Gastrocnemius medialis (tissue), 4 donors: ENCODE data around the gene LBHD2. TPM values are rescaled to one million over a fixed set of nuclear protein-coding genes. Genes with fewer than 3 reads are reported as not detected.
A peak's percentile ranks its signal among the peaks of the same experiment; 100 is the strongest.

ENCODE experiments used
- ATAC-seq, 2 donors: fragments of 150-250 bp; one replicate each; pipeline ENCODE4 v1.9.1; 2016
- DNase-seq, 2 donors: peaks; one replicate each; pipeline ENCODE4 v3.0.0-alpha.2; 2019
- H3K27ac ChIP-seq, 4 donors: fragments of 200-600 bp; sonication (generic); 1 replicate in 1 of 4; 2 replicates in 3 of 4; pipeline ENCODE4 v1.5.1; 2016 to 2018; ENCODE audit warnings: mild to moderate bottlenecking in 2 of 4, moderate library complexity in 1 of 4
- H3K27me3 ChIP-seq, 3 donors: fragments of 200-600 bp; sonication (generic) in 2 of 3; 1 replicate in 1 of 3; 2 replicates in 2 of 3; pipeline versions ENCODE4 v1.5.1 to v1.6.0; 2016 to 2019; ENCODE audit warnings: mild to moderate bottlenecking in 1 of 3, moderate library complexity in 1 of 3
- H3K36me3 ChIP-seq, 2 donors: fragments of 200-600 bp; sonication (generic) in 1 of 2; one replicate each; pipeline ENCODE4 v1.5.1; 2017 to 2018
- H3K4me1 ChIP-seq, 2 donors: fragments of 200-600 bp; sonication (generic) in 1 of 2; one replicate each; pipeline ENCODE4 v1.5.1; 2016 to 2017; ENCODE audit warnings: mild to moderate bottlenecking in 2 of 2
- H3K4me3 ChIP-seq, 4 donors: fragments of 200-600 bp; sonication (generic) in 3 of 4; 1 replicate in 1 of 4; 2 replicates in 3 of 4; pipeline ENCODE4 v1.5.1; 2016 to 2019; ENCODE audit warnings: mild to moderate bottlenecking in 2 of 4
- H3K9me3 ChIP-seq, 3 donors: fragments of 200-600 bp; sonication (generic) in 2 of 3; 1 replicate in 1 of 3; 2 replicates in 2 of 3; pipeline ENCODE4 v1.5.1; 2016 to 2019
- CTCF ChIP-seq, 5 experiments: fragments of 450-650 bp in 3 of 5; fragments of 200-600 bp in 2 of 5; sonication (generic) in 2 of 5; IDR thresholded peaks in 4 of 5; conservative IDR thresholded peaks in 1 of 5; 1 replicate in 4 of 5; 2 replicates in 1 of 5; pipeline ENCODE4 v1.5.1; 2016 to 2019; ENCODE audit warnings: antibody characterized with exemption in 5 of 5, mild to moderate bottlenecking in 3 of 5, moderate library complexity in 3 of 5
- POLR2A ChIP-seq, 2 donors: fragments of 450-650 bp; IDR thresholded peaks; one replicate each; pipeline ENCODE4 v1.6.1; 2017; ENCODE audit warnings: antibody characterized with exemption in 2 of 2, mild to moderate bottlenecking in 2 of 2, moderate library complexity in 2 of 2
- in situ Hi-C, 4 donors: fragments of 200-750 bp; cut with MboI; loops; one replicate each; pipeline versions ENCODE4 v1.15.0 to v1.8.0; 2017; ENCODE audit warnings: low sequenced_read_pairs in 4 of 4
- intact Hi-C: fragments of 100-400 bp; cut with DNase I; formaldehyde crosslinking; loops from one replicate; pipeline ENCODE4 v1.15.1; 2023; ENCODE audit warnings: low total_unique reads
- total RNA-seq, 4 donors: library from RNA; depleted of rRNA; stranded (reverse); fragments of >200 nt; gene quantifications; one replicate each; pipeline versions ENCODE4 v1.1.0 to v1.2.3, GENCODE V29; 2016

The LBHD2 gene
- total RNA-seq, 4 donors from 2014 or later, result not detected

- no peaks in the 10 kb centered on the region for H3K9me3 ChIP-seq
- H3K36me3 ChIP-seq, result no peaks in the 10 kb centered on the region
- DNase-seq (peak in 1 of 2 donors; percentile 46), ATAC-seq (peak; percentile 43 to 50)
- no peaks in the 10 kb centered on the region for H3K27me3 ChIP-seq
- H3K4me3 ChIP-seq, result no peak overlapping the region
- peak overlapping the region in 2 of 4 donors; percentile 5 to 13 for H3K27ac ChIP-seq
- H3K4me1 ChIP-seq, result peaks cover 0 to 4% of the 10 kb centered on the region in 2 donors
- TF ChIP-seq CTCF (IDR thresholded peaks at IDR 0.05 in 4 of 5, conservative IDR thresholded peaks at IDR 0.05 in 1 of 5) (no peak), POLR2A (IDR thresholded peaks at IDR 0.05) (no peak)
- in situ Hi-C loops, result no loop called here
- intact Hi-C loops, result no loop called here
These were observed 16.6 kb upstream of the LBHD2 start for GRCh38 chr14:103067231-103067954.

DNA sequence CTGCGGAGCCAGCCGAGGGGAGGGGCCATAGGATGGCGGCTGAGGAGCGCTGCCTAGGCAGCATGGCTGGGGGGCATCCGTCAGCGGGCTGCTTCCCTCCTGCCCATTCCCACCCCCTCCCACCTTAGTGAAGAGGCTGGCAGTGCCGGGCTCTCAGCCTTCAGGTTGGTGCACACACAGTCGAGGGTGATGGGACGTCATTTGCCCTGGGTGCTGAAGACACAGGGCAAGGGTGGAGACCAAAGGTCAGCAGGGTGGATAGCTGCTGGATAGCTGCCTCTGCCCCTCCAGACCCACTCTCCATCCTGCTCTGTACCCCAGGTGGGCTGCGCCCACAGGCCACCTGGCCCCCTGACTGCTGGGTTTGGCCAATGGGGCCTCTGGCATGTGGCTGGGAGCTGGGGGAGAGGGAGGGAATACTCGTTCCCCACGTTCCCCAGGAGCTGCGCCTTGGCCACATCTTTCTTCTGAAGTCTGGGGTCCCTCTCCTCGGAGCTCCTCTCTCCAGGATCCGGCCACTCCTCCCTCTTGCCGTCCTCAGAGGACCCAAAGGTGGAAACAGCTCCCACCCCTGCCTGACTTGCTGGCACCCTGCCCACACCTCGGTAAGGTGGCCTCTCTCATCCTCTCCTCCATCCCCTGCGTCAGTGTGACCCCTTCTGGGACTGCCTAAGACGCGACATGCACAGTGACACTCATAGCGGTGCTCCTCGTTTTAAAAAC lies 15.5 kb upstream of the LBHD2 start:
- intact Hi-C loops (no loop called here), in situ Hi-C loops (no loop called here)
- DNase-seq (no peak), ATAC-seq (no peak)
- H3K27me3 ChIP-seq, result no peaks in the 10 kb centered on the region
- H3K9me3 ChIP-seq, result no peaks in the 10 kb centered on the region
- H3K36me3 ChIP-seq, result no peaks in the 10 kb centered on the region
- peak overlapping the region in 1 of 4 donors; percentile 5 for H3K27ac ChIP-seq
- peaks cover 0 to 4% of the 10 kb centered on the region in 2 donors for H3K4me1 ChIP-seq
- TF ChIP-seq CTCF (IDR thresholded peaks at IDR 0.05 in 4 of 5, conservative IDR thresholded peaks at IDR 0.05 in 1 of 5) (no peak), POLR2A (IDR thresholded peaks at IDR 0.05) (no peak)
- H3K4me3 ChIP-seq, result no peak overlapping the region

- Histone ChIP-seq H3K27ac (no peak overlapping the region), H3K4me3 (no peak overlapping the region), H3K36me3 (no peaks in the 10 kb centered on the region), H3K4me1 (peaks cover 8 to 12% of the 10 kb centered on the region in 2 donors), H3K27me3 (no peaks in the 10 kb centered on the region), H3K9me3 (no peaks in the 10 kb centered on the region)
- DNase-seq, result no peak
- intact Hi-C loops, result no loop called here
- in situ Hi-C loops, result no loop called here
- TF ChIP-seq POLR2A (IDR thresholded peaks at IDR 0.05) (no peak), CTCF (IDR thresholded peaks at IDR 0.05 in 4 of 5, conservative IDR thresholded peaks at IDR 0.05 in 1 of 5) (no peak)
- ATAC-seq, result no peak
These were observed 13.6 kb upstream of the LBHD2 start for GRCh38 chr14:103070263-103070885.

GRCh38 chr14:103070971-103071542 lies 13.0 kb upstream of the LBHD2 start:
- no peaks in the 10 kb centered on the region for H3K9me3 ChIP-seq
- no peaks in the 10 kb centered on the region for H3K36me3 ChIP-seq
- TF ChIP-seq POLR2A (IDR thresholded peaks at IDR 0.05) (no peak), CTCF (IDR thresholded peaks at IDR 0.05 in 4 of 5, conservative IDR thresholded peaks at IDR 0.05 in 1 of 5) (no peak)
- H3K4me1 ChIP-seq, result peaks cover 8 to 17% of the 10 kb centered on the region in 2 donors
- DNase-seq, result no peak
- intact Hi-C loops, result no loop called here
- H3K4me3 ChIP-seq, result no peak overlapping the region
- no peaks in the 10 kb centered on the region for H3K27me3 ChIP-seq
- H3K27ac ChIP-seq, result no peak overlapping the region
- in situ Hi-C loops, result no loop called here
- no peak for ATAC-seq
